ENCODE measurements around the gene UBL7.

Gene UBL7

DNA sequence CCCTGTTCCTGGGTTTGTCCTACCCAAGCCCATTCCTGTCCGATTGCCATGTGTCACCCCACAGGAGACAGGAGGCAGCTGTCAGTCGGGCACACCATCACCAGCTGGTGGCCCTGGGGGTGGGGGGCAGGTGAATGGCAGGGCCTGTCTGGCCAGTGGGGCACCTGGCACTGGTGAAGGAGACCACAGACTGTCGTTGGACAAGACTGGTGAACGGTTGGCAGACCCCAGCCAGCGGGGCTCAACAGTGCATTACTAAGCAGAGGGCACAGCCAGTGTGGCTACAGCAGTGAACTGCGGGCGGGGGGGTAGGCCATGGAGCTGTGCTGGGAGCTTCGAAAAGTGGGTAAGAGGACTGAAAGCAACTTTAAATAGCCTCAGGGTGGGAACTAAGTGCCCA is 29.3 kb downstream of the UBL7 start:
- Histone ChIP-seq H3F3A (ENCODE audit: insufficient read depth, low read length) (no peaks in the 10 kb centered on the region), H3K4me2 (ENCODE audit: low read length) (no peak overlapping the region), H3K4me3 (ENCODE audit: low read depth, low read length, poor library complexity, severe bottlenecking) (no peak overlapping the region), H3K9me2 (ENCODE audit: low read depth, low read length) (no peaks in the 10 kb centered on the region), H4K20me1 (ENCODE audit: insufficient read depth, low read length) (no peaks in the 10 kb centered on the region), H3K27me3 (ENCODE audit: insufficient read depth, low read length) (0 out of 2 replicates have a peak, but pooled peaks cover 5% of the 10 kb centered on the region), H3K27ac (ENCODE audit: low read depth, low read length, poor library complexity, severe bottlenecking) (no peak overlapping the region), H3K4me1 (ENCODE audit: insufficient read depth, low read length, severe bottlenecking) (peaks cover 8% of the 10 kb centered on the region), H3K9me3 (ENCODE audit: low read length) (no peaks in the 10 kb centered on the region), H3K36me3 (ENCODE audit: insufficient read depth, low read length) (no peaks in the 10 kb centered on the region), H3K79me2 (ENCODE audit: insufficient read depth, low read length) (no peaks in the 10 kb centered on the region), H3K9ac (ENCODE audit: low read length) (no peak overlapping the region), H2AFZ (ENCODE audit: low read length) (no peak overlapping the region)
- TF ChIP-seq CTCF (IDR thresholded peaks at IDR 0.05; ENCODE audit: low read length) (no peak), EZH2 (IDR thresholded peaks at IDR 0.05; ENCODE audit: borderline replicate concordance, low read length) (no peak)

DNA sequence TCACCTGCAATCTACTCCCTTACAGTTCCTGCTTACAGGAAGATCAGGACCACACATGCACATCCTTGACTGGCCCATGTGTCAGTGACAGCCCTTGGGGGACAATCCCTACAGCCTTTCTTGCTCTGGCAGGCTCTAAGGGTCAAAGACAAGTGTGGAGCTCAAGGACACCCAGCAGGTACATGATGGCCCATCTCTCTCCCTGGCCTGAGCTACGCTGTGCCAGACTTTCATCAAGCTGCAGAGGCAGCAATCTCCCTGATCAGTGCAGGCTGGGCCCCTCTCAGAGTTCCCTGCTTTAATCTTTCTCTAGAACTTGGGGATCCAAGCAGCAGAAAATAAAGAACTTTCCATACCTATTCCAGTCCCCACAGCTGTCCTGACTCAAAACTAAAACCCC is 29.8 kb downstream of the UBL7 start:
- peaks cover 8% of the 10 kb centered on the region for H3K4me1 ChIP-seq (ENCODE audit: insufficient read depth, low read length, severe bottlenecking)

DNA sequence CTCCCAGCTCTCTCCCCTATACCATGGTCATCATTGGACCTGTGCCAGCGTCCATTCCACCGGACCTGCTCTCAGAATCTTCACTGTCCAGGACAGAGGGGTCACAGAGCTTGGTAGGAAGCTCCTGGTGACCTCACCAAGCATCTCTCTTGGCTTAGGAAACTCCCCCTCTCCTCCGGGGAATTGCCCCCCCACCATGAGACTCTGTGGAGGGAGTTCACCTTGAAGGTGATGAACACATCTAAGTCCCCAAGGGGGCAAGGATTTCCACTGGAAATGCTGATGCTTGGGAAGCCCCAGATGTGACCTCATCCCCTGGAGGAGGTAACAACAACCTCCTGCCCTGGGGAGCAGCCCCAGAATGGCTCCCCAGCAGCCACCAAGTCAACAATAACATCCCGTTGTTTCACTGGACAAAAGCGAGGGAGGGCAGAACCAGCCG is 30.4 kb downstream of the UBL7 start:
- H3K4me1 ChIP-seq (ENCODE audit: insufficient read depth, low read length, severe bottlenecking) = peaks cover 8% of the 10 kb centered on the region
- TF ChIP-seq EZH2 (IDR thresholded peaks at IDR 0.05; ENCODE audit: borderline replicate concordance, low read length) = no peak
- no peak for TF ChIP-seq CTCF (IDR thresholded peaks at IDR 0.05; ENCODE audit: low read length)
- no peaks in the 10 kb centered on the region for H3F3A ChIP-seq (ENCODE audit: insufficient read depth, low read length)
- no peaks in the 10 kb centered on the region for H3K9me3 ChIP-seq (ENCODE audit: low read length)
- no peaks in the 10 kb centered on the region for H4K20me1 ChIP-seq (ENCODE audit: insufficient read depth, low read length)
- no peaks in the 10 kb centered on the region for H3K79me2 ChIP-seq (ENCODE audit: insufficient read depth, low read length)
- no peak overlapping the region for H3K4me2 ChIP-seq (ENCODE audit: low read length)
- no peak overlapping the region for H3K9ac ChIP-seq (ENCODE audit: low read length)
- H3K27me3 ChIP-seq (ENCODE audit: insufficient read depth, low read length) = 0 out of 2 replicates have a peak, but pooled peaks cover 5% of the 10 kb centered on the region
- no peak overlapping the region for H2AFZ ChIP-seq (ENCODE audit: low read length)
- no peaks in the 10 kb centered on the region for H3K9me2 ChIP-seq (ENCODE audit: low read depth, low read length)
- no peak overlapping the region for H3K4me3 ChIP-seq (ENCODE audit: low read depth, low read length, poor library complexity, severe bottlenecking)
- H3K27ac ChIP-seq (ENCODE audit: low read depth, low read length, poor library complexity, severe bottlenecking) = no peak overlapping the region
- no peaks in the 10 kb centered on the region for H3K36me3 ChIP-seq (ENCODE audit: insufficient read depth, low read length)

More for the DNA sequence above, 29.8 kb downstream of the UBL7 start:
- Histone ChIP-seq H3K9me3 (ENCODE audit: low read length) (no peaks in the 10 kb centered on the region), H2AFZ (ENCODE audit: low read length) (no peak overlapping the region), H4K20me1 (ENCODE audit: insufficient read depth, low read length) (no peaks in the 10 kb centered on the region), H3K9ac (ENCODE audit: low read length) (no peak overlapping the region), H3K9me2 (ENCODE audit: low read depth, low read length) (no peaks in the 10 kb centered on the region), H3F3A (ENCODE audit: insufficient read depth, low read length) (no peaks in the 10 kb centered on the region), H3K4me2 (ENCODE audit: low read length) (no peak overlapping the region), H3K36me3 (ENCODE audit: insufficient read depth, low read length) (no peaks in the 10 kb centered on the region), H3K27me3 (ENCODE audit: insufficient read depth, low read length) (0 out of 2 replicates have a peak, but pooled peaks cover 5% of the 10 kb centered on the region), H3K27ac (ENCODE audit: low read depth, low read length, poor library complexity, severe bottlenecking) (no peak overlapping the region), H3K4me3 (ENCODE audit: low read depth, low read length, poor library complexity, severe bottlenecking) (no peak overlapping the region), H3K79me2 (ENCODE audit: insufficient read depth, low read length) (no peaks in the 10 kb centered on the region)
- TF ChIP-seq EZH2 (IDR thresholded peaks at IDR 0.05; ENCODE audit: borderline replicate concordance, low read length) = no peak
- TF ChIP-seq CTCF (IDR thresholded peaks at IDR 0.05; ENCODE audit: low read length) = no peak

Data from OCI-LY1 (cell line).